GM18520 (cell line): ENCODE measurements around the gene CNIH1.
"Not testable (repeated sequence)": the region's sequence is repeated elsewhere in the genome, so short reads cannot be mapped to it uniquely, and the experiment has no call there.

ENCODE experiments used
- ATAC-seq: cut with Tn5 transposase; IDR thresholded peaks from one replicate; pipeline ENCODE4 v1.9.1; 2021; ENCODE audit not compliant: unreplicated experiment

CNIH1 gene

GRCh38 chr14:54387328-54387727, 53.8 kb downstream of the CNIH1 start:
- ATAC-seq = no peak

- ATAC-seq = no peak
These were observed 55.6 kb downstream of the CNIH1 start for GRCh38 chr14:54385556-54385955.

GRCh38 chr14:54383835-54384234, 57.3 kb downstream of the CNIH1 start:
- no peak for ATAC-seq

- ATAC-seq = no peak
These were observed 59.4 kb downstream of the CNIH1 start for GRCh38 chr14:54381821-54382220.

- ATAC-seq = not testable (repeated sequence)
These were observed 60.6 kb downstream of the CNIH1 start for GRCh38 chr14:54380558-54380957.

GRCh38 chr14:54378893-54379292, 62.3 kb downstream of the CNIH1 start:
- not testable (repeated sequence) for ATAC-seq

- ATAC-seq = no peak
These were observed 63.7 kb downstream of the CNIH1 start for GRCh38 chr14:54377501-54377900.

GRCh38 chr14:54374117-54374884, 66.9 kb downstream of the CNIH1 start:
- no peak for ATAC-seq
